Ovary (tissue), 3 donors: ENCODE data around the gene DOCK1.

ENCODE experiments used
- CTCF ChIP-seq, 3 donors: fragments of 450-650 bp in 2 of 3; fragments of 200-600 bp in 1 of 3; IDR thresholded peaks; one replicate each; pipeline versions ENCODE4 v1.5.1 to v1.8.0; 2016 to 2022; ENCODE audit warnings: antibody characterized with exemption in 3 of 3, mild to moderate bottlenecking in 1 of 3
- POLR2A ChIP-seq: fragments of 450-650 bp; IDR thresholded peaks from one replicate; pipeline ENCODE4 v1.6.1; 2017; ENCODE audit warnings: antibody characterized with exemption, mild to moderate bottlenecking, moderate library complexity
- donor health status: DM: no; HTN: no; CAD: no.

- TF ChIP-seq CTCF (IDR thresholded peaks at IDR 0.05) = no peak
- no peak for TF ChIP-seq POLR2A
These were observed 569.3 kb downstream of the DOCK1 start for GRCh38 chr10:127474501-127474900.
